ENCODE results near the gene KCNH1.

The KCNH1 gene

GRCh38 chr1:210635108-210635507 lies 498.8 kb downstream of the KCNH1 start:
- no peak for TF ChIP-seq CTCF (conservative IDR thresholded peaks at IDR 0.05; ENCODE audit: low read depth, low read length)
- H3K4me3 ChIP-seq (ENCODE audit: low read depth, low read length): no peak overlapping the region
- DNase-seq (ENCODE audit: low read depth): no peak

GRCh38 chr1:210633636-210634035 lies 500.3 kb downstream of the KCNH1 start:
- TF ChIP-seq CTCF (conservative IDR thresholded peaks at IDR 0.05; ENCODE audit: low read depth, low read length): no peak
- H3K4me3 ChIP-seq (ENCODE audit: low read depth, low read length): no peak overlapping the region
- no peak for DNase-seq (ENCODE audit: low read depth)

GRCh38 chr1:210633140-210633539 lies 500.8 kb downstream of the KCNH1 start:
- no peak for TF ChIP-seq CTCF (conservative IDR thresholded peaks at IDR 0.05; ENCODE audit: low read depth, low read length)
- DNase-seq (ENCODE audit: low read depth): no peak
- H3K4me3 ChIP-seq (ENCODE audit: low read depth, low read length): no peak overlapping the region

GRCh38 chr1:210631399-210631798 lies 502.5 kb downstream of the KCNH1 start:
- no peak for DNase-seq (ENCODE audit: low read depth)
- no peak for TF ChIP-seq CTCF (conservative IDR thresholded peaks at IDR 0.05; ENCODE audit: low read depth, low read length)

GRCh38 chr1:210629276-210629675 lies 504.7 kb downstream of the KCNH1 start:
- no peak for DNase-seq (ENCODE audit: low read depth)
- TF ChIP-seq CTCF (conservative IDR thresholded peaks at IDR 0.05; ENCODE audit: low read depth, low read length): no peak

More at GRCh38 chr1:210631399-210631798, 502.5 kb downstream of the KCNH1 start:
- no peak overlapping the region for H3K4me3 ChIP-seq (ENCODE audit: low read depth, low read length)

GRCh38 chr1:210627755-210628154 lies 506.2 kb downstream of the KCNH1 start:
- TF ChIP-seq CTCF (conservative IDR thresholded peaks at IDR 0.05; ENCODE audit: low read depth, low read length): no peak
- H3K4me3 ChIP-seq (ENCODE audit: low read depth, low read length): no peak overlapping the region
- no peak for DNase-seq (ENCODE audit: low read depth)

More at GRCh38 chr1:210629276-210629675, 504.7 kb downstream of the KCNH1 start:
- H3K4me3 ChIP-seq (ENCODE audit: low read depth, low read length): no peak overlapping the region
